ENCODE data around the gene BCL7C.
"Not testable (repeated sequence)": the region's sequence is repeated elsewhere in the genome, so short reads cannot be mapped to it uniquely, and the experiment has no call there.

The BCL7C gene

DNA sequence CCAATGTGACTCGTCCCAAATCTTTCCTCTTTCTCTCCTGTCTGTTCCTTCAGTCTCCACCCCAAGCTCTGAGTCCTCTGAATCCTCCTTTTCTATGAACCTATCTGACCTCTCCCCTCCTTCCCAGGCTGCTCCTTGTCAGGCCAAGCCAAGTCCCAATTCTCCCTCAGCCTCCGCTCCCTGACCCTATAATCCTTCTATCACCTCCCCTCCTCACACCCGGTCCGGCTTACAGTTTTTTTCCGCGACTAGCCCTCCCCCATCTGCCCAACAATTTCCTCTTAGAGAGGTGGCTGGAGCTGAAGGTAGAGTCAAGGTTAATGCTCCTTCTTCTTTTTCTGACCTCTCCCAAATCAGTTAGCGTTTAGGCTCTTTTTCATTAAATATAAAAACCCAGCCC, 33.1 kb downstream of the BCL7C start:
- not testable (repeated sequence) for DNase-seq (ENCODE audit: low spot score)

DNA sequence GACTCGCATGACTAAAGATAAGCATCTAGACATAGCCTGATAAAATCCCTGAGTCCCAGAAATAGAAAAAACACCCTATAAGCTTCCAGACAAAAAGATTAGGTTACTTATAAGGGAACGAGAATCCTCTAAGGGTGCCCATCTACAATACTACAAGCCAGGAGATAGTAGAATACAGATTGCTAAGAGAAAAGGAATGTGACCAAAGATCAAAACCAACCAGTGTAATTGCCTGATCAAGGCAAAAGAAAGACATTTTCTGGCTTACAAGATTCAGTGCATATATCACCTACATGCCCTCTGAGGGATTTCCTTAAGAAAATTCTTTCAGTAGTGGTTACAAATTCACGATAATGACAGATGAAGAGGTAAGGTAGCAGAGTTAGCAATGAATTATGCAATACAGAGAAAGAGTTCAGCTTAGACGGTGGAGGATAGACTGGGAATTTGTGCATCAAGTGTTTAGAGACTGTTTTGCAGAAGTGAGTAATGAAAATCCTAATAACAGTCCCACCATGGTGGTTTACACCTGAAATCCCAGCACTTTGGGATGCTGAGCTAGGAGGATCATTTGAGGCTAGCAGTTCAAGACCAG, 35.0 kb downstream of the BCL7C start:
- DNase-seq (ENCODE audit: low spot score), result no peak

DNA sequence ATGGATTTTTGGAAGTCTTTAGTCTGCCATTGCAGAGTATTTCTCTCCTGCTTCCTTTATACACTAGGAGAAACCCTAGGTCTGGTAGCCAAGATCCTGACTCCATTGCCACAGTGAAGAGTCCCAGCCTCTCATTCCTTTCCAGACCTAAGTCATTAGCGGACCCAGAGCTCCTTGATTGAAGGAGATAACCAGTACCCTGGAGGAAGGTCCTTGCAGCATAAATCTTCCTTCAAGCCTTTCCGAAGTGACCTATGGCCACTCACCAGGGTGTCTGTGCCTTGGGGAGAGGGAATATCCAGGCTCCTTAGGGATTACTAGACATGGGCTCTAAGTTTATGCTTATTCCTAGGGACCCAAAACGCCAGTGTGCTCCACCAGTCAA, 35.8 kb downstream of the BCL7C start:
- no peak for DNase-seq (ENCODE audit: low spot score)

GRCh38 chr16:30853758-30854157, 40.1 kb downstream of the BCL7C start:
- DNase-seq (ENCODE audit: low spot score), result no peak

GRCh38 chr16:30850246-30850645, 43.6 kb downstream of the BCL7C start:
- no peak for DNase-seq (ENCODE audit: low spot score)

- DNase-seq (ENCODE audit: low spot score), result no peak
Observed at GRCh38 chr16:30846649-30847402, 47.1 kb downstream of the BCL7C start.

- peak; percentile 92 for DNase-seq (ENCODE audit: low spot score)
Observed at GRCh38 chr16:30844671-30845449, 49.0 kb downstream of the BCL7C start.

DNA sequence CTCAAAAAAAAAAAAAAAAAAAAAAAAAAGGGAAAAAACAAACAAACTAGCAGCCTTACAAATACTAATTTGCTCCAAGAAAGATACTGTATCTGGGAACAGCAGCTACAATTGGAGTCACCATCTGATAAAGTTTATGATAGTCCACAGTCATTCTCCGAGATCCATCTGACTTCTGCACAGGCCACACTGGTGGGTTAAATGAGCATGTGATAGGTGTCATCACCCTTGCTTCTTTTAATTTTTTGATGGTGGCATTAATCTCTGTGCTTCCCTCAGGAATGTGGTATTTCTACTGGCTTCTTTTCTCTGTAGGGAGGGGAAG, 49.6 kb downstream of the BCL7C start:
- DNase-seq (ENCODE audit: low spot score), result no peak

- DNase-seq (ENCODE audit: low spot score), result no peak
Observed at GRCh38 chr16:30843501-30843900, 50.4 kb downstream of the BCL7C start.

DNA sequence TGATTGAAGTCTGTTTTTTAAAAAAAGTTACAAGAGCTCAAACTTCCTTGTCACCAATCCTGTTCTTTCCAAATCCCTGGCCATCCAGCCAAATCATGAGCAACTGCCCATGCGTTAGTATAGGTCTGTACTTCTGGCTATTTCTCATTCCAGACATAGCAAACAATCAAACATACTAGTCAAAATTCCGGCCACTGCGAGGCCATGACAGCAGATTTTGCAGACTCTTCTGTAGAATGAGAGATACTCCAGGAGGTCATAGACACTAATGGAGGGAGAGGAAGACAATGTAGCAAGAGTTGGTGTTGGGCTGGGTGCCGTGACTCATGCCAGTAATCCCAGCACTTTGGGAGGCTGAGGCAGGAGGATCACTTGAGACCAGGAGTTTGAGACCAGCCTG, 50.9 kb downstream of the BCL7C start:
- no peak for DNase-seq (ENCODE audit: low spot score)

- DNase-seq (ENCODE audit: low spot score), result no peak
Observed at GRCh38 chr16:30841332-30841731, 52.5 kb downstream of the BCL7C start.

DNA sequence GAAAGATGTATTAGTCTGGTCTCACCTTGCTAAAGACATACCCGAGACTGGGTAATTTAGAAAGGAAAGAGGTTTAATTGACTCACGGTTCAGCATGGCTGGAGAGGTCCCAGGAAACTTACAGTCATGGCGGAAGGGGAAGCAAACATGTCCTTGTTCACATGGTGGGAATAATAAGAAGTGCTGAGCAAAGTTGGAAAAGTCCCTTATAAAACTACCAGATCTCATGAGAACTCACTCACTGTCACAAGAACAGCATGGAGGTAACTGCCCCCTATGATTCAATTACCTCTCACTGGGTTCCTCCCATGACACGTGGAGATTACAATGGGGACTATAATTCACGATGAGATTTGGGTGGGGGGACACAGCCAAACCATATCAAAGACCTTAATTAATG, 53.3 kb downstream of the BCL7C start:
- DNase-seq (ENCODE audit: low spot score), result no peak

GRCh38 chr16:30839523-30840227, 54.2 kb downstream of the BCL7C start:
- DNase-seq (ENCODE audit: low spot score), result no peak

DNA sequence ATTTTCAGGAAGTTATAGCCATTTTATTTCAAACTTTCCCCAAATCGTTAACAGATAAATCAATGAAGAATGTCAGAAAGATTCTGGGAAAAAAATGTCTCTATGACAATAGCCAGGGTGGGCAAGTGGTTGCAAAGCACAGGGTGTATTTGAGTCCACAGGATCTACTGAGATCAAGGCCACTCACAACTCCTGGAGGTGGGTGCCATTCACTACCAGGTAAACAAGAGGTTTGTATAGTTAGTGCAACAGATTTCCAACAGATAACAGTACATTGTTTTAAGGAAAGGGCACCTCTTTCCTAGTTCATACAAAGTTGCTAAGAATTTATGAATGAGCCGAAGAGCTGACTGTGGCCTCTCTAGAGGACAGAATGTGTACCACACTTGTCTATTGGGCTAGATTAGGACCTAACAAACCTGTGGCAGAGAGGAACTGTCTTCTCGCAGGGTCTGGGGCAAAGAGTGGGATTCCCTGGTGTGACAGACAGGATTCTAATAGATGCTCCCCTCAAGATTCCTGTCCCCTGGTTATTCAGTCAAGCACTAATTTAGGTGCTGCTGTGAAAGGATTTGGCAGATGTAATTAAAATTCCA, 54.9 kb downstream of the BCL7C start:
- no peak for DNase-seq (ENCODE audit: low spot score)

- peak; percentile 2 for DNase-seq (ENCODE audit: low spot score)
Observed at GRCh38 chr16:30837904-30838303, 56.0 kb downstream of the BCL7C start.
